Measurements from ENCODE around the gene SAFB.

The SAFB gene

DNA sequence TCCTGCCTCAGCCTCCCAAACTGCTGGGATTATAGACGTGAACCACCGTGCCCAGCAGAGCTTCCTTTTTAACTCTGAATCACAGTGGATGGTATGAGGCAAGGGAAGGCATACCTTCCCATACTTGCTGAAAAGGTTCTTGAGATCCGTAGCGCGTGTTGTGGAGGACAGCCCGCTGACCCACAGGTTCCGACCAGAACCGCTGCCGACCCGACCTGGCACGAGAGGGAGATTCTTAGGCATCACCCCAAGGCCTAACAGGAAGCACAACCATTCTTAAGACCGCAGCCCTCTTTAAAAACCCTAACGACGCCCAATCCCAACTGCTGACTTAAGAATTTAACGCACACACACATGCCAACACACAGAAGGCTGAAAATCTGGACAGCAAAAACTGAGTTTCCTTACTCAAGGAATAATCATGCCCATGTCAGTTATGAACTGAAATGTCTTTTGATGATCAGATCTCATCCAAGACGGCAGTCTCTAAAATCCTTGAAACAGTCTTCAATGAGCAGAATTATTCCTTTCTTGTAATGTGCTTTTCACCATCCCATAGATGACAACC, 12.9 kb upstream of the SAFB start:
- TF ChIP-seq, protein P1, sequence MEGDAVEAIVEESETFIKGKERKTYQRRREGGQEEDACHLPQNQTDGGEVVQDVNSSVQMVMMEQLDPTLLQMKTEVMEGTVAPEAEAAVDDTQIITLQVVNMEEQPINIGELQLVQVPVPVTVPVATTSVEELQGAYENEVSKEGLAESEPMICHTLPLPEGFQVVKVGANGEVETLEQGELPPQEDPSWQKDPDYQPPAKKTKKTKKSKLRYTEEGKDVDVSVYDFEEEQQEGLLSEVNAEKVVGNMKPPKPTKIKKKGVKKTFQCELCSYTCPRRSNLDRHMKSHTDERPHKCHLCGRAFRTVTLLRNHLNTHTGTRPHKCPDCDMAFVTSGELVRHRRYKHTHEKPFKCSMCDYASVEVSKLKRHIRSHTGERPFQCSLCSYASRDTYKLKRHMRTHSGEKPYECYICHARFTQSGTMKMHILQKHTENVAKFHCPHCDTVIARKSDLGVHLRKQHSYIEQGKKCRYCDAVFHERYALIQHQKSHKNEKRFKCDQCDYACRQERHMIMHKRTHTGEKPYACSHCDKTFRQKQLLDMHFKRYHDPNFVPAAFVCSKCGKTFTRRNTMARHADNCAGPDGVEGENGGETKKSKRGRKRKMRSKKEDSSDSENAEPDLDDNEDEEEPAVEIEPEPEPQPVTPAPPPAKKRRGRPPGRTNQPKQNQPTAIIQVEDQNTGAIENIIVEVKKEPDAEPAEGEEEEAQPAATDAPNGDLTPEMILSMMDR (IDR thresholded peaks at IDR 0.05; ENCODE audit: low read depth, low read length): no peak
- no peak overlapping the region for H3K4me3 ChIP-seq (ENCODE audit: low read depth, low read length)

DNA sequence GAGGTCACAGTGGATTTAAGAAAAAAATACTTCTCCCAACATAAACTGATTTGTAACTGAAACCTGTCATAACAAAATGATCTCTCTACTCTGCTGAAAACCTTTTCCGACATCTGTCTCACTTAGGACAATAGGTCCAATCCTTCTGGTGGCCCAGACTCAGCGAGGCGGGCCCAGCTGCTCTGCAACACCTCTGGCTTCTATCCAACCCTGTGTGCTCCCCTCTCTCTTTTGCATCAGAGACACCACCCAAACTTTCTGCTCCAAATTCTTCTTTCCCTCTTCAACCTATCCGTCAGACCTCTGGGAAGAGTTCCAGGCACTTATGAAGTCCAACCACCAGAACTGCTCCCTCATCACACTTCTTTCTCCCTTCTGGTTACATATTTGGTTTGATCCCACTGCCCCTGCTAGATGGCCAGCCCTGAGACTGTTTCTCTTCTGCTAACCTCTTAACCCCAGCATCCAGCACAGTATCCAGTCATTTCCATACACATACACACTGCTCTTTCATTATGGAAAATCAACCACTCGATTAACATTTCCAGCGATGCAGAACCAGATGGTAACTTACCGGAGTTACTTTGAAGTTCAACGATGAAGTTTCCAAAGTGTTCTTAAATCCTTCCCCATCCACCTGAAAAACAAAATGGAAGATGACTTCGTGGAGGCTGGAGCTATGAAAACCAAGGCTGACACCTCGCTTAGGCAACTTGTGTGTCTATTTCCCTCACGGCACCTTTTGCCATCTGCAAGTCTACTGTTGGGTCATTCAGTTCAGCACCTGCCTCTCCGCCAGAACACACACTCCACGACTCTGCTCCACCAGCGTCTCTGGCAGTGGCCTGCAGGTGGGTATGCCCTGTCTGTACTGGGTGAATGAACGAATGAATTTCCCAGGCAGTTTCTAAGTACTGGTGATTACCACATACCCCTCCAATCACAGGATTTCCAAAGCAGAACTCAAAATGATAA, 9.7 kb upstream of the SAFB start:
- TF ChIP-seq, protein P1 (IDR thresholded peaks at IDR 0.05; ENCODE audit: low read depth, low read length): no peak
- no peak overlapping the region for H3K4me3 ChIP-seq (ENCODE audit: low read depth, low read length)

DNA sequence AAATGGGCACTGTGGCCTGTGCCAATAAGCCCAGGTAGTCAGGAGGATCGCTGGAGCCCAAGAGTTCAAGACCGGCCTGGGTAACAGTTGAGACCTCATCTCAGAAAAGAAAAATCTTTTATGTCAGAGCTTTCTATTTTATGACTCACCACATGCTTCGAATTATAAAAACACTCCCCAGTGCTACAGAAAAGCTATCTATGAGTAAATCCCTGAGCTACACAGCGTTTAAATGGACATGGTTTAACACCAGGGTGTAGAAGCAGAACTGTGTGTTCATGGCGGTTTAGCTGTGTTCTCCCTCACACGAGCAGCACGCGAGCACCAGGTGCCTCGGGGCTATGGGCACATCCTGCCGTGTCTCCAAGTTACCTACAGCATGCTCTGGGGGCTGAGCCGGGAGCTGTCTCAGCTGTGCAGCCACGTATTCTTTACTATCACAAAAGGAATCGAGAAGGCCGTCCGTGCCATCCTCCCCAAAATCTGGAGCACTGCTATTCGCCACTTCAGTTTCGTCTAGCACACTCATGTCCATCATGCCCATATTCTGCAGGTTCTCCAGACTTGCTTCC, 7.0 kb upstream of the SAFB start:
- H3K4me3 ChIP-seq (ENCODE audit: low read depth, low read length): no peak overlapping the region
- TF ChIP-seq, protein P1 (IDR thresholded peaks at IDR 0.05; ENCODE audit: low read depth, low read length): no peak

DNA sequence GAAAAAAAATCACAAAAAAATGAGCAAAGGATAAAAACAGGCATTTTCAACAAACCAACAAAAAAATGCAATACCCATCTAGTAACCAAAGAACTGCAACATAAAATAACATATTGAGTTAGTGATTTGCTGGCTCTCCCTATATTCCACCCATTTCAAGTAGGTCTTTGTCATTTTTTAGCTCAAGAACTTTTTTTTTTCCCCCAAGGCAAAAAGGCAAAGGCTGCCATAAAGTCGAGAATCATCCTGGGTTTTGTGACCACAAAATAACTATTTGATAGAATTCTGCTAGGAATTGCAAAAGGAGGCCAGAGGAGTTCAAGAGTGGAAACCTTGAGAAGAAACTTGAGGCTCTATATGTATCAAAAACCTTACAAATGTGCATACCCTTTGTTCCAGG, 5.8 kb upstream of the SAFB start:
- no peak overlapping the region for H3K4me3 ChIP-seq (ENCODE audit: low read depth, low read length)
- TF ChIP-seq, protein P1 (IDR thresholded peaks at IDR 0.05; ENCODE audit: low read depth, low read length): no peak

DNA sequence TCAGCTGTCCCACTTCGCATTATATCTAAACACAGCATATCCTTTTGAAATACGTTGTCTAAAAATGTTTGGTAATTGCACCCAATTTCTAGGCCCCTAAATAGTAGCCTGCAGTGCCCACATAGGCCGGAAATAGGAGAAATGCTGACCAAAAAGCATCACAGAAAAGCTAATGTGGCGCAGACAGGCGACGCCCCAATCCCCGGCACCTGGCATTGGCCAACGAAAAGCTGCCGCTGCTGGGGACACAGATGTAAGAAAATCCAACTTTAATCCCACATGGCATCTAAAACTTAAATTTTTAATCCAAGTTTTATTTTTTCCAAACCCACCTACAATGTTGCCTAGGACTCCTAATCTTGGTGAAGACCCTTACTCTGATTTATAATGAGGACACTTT, 4.3 kb upstream of the SAFB start:
- TF ChIP-seq, protein P1 (IDR thresholded peaks at IDR 0.05; ENCODE audit: low read depth, low read length): no peak
- no peak overlapping the region for H3K4me3 ChIP-seq (ENCODE audit: low read depth, low read length)

DNA sequence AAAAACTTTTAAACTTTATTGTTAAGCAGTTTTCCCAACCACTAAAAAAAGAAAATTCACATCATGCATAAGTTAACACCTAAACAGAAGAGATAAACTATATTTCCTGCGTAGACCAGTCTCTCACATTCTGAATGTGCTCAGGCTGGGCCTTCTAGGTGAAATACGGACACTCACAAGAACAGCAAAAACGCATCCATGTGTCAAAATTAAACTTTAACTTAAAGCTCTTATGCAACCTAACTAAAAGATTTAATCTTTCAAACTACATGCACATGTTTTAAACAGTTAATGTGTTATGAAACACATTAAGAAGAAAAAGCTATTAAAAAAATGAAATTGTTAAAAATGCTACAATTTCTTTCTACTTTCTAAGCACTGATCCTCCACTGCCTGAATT, 2.9 kb upstream of the SAFB start:
- H3K4me3 ChIP-seq (ENCODE audit: low read depth, low read length): no peak overlapping the region
- TF ChIP-seq, protein P1 (IDR thresholded peaks at IDR 0.05; ENCODE audit: low read depth, low read length): no peak

All from WI38 (cell line).